ENCODE measurements around the gene ZNF182. TPM values are rescaled to one million over a fixed set of nuclear protein-coding genes. Genes with fewer than 3 reads are reported as not detected.
"Not testable (repeated sequence)": the region's sequence is repeated elsewhere in the genome, so short reads cannot be mapped to it uniquely, and the experiment has no call there.

ZNF182 gene
- total and polyA plus RNA-seq, 4 experiments from 2014 or later = 2.9 to 13.3 (median 10.4) TPM

- no peak overlapping the region for H3K27ac Mint-ChIP-seq
- Histone ChIP-seq H3K4me1 (ENCODE audit: insufficient read depth, low read length) (no peaks in the 10 kb centered on the region), H3K27ac (ENCODE audit: low read depth, low read length) (no peak overlapping the region), H3K36me3 (ENCODE audit: insufficient read depth, low read length) (no peaks in the 10 kb centered on the region), H3K4me3 (ENCODE audit: low read length in 2 of 2) (no peak overlapping the region), H3K9me3 (ENCODE audit: control insufficient read depth in 1 of 2, low read length in 2 of 2) (no peaks in the 10 kb centered on the region), H3K27me3 (ENCODE audit: insufficient read depth, low read length) (no peaks in the 10 kb centered on the region)
- H3K4me1 Mint-ChIP-seq = peaks cover 2 to 4% (median 4%) of the 10 kb centered on the region in 4 donors
- H3K9me3 Mint-ChIP-seq = peaks cover 0 to 9% (median 4%) of the 10 kb centered on the region in 8 donors
- H3K4me3 Mint-ChIP-seq = peak overlapping the region in 1 of 8 donors; percentile 4
- peaks cover 0 to 1% of the 10 kb centered on the region in 2 donors for H3K27me3 Mint-ChIP-seq
- POLR2A ChIA-PET (ENCODE audit: partially characterized antibody) = no interaction called here
- CTCF ChIA-PET (ENCODE audit: partially characterized antibody) = no interaction called here
- intact Hi-C loops (cut with micrococcal nuclease) = no loop called here
- no peaks in the 10 kb centered on the region for H3K36me3 Mint-ChIP-seq
- no peak for DNase-seq
Measured at GRCh38 chrX:47940448-47940847, 63.3 kb downstream of the ZNF182 start.

DNA sequence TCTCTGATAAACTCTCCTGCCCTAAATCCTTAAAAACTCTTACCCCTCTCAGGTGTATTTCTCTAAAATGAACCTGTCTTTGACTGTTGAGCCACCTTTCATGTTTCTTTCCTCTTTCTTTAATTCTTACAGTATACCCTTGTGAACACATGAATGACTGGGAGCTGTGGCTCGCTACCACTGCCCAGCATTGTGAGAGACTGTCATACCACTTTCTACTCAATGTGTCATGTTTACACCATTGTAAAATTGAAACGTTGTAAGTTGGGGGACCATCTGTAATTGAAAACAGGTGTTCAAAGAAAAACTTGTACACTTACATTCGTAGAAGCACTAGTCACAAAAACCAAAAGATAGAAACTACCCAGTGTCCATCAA is 66.9 kb downstream of the ZNF182 start:
- Histone ChIP-seq H3K27ac (ENCODE audit: low read depth, low read length) (no peak overlapping the region), H3K4me3 (ENCODE audit: low read length in 2 of 2) (no peak overlapping the region), H3K9me3 (ENCODE audit: control insufficient read depth in 1 of 2, low read length in 2 of 2) (no peaks in the 10 kb centered on the region), H3K4me1 (ENCODE audit: insufficient read depth, low read length) (no peaks in the 10 kb centered on the region), H3K36me3 (ENCODE audit: insufficient read depth, low read length) (no peaks in the 10 kb centered on the region), H3K27me3 (ENCODE audit: insufficient read depth, low read length) (no peaks in the 10 kb centered on the region)
- Mint-ChIP-seq H3K9me3 (no peaks in the 10 kb centered on the region), H3K4me1 (peaks cover 2 to 4% (median 4%) of the 10 kb centered on the region in 4 donors), H3K27ac (no peak overlapping the region), H3K36me3 (no peaks in the 10 kb centered on the region), H3K27me3 (peaks cover 0 to 1% of the 10 kb centered on the region in 2 donors), H3K4me3 (peak overlapping the region in 5 of 8 donors; percentile 23 to 79 (median 71))
- ChIA-PET POLR2A (ENCODE audit: partially characterized antibody) (no interaction called here), CTCF (ENCODE audit: partially characterized antibody) (no interaction called here)
- no peak for DNase-seq
- intact Hi-C loops (cut with micrococcal nuclease) = no loop called here

- intact Hi-C loops (cut with micrococcal nuclease) = no loop called here
- Mint-ChIP-seq H3K4me1 (peaks cover 2 to 4% (median 4%) of the 10 kb centered on the region in 4 donors), H3K27ac (no peak overlapping the region), H3K4me3 (peak overlapping the region; percentile 40 to 79 (median 68)), H3K9me3 (no peaks in the 10 kb centered on the region), H3K36me3 (no peaks in the 10 kb centered on the region), H3K27me3 (peaks cover 0 to 1% of the 10 kb centered on the region in 2 donors)
- H3K4me3 ChIP-seq (ENCODE audit: low read length in 2 of 2) = no peak overlapping the region
- H3K27ac ChIP-seq (ENCODE audit: low read depth, low read length) = no peak overlapping the region
- POLR2A ChIA-PET (ENCODE audit: partially characterized antibody) = no interaction called here
- H3K36me3 ChIP-seq (ENCODE audit: insufficient read depth, low read length) = no peaks in the 10 kb centered on the region
- no peak for DNase-seq
- H3K9me3 ChIP-seq (ENCODE audit: control insufficient read depth in 1 of 2, low read length in 2 of 2) = no peaks in the 10 kb centered on the region
- no peaks in the 10 kb centered on the region for H3K4me1 ChIP-seq (ENCODE audit: insufficient read depth, low read length)
- CTCF ChIA-PET (ENCODE audit: partially characterized antibody) = no interaction called here
- no peaks in the 10 kb centered on the region for H3K27me3 ChIP-seq (ENCODE audit: insufficient read depth, low read length)
Measured at GRCh38 chrX:47936224-47936939, 67.4 kb downstream of the ZNF182 start.

GRCh38 chrX:47933946-47934345 is 69.8 kb downstream of the ZNF182 start:
- H3K27me3 ChIP-seq (ENCODE audit: insufficient read depth, low read length) = no peaks in the 10 kb centered on the region
- no peak overlapping the region for H3K4me3 ChIP-seq (ENCODE audit: low read length in 2 of 2)
- H3K36me3 ChIP-seq (ENCODE audit: insufficient read depth, low read length) = no peaks in the 10 kb centered on the region
- intact Hi-C loops (cut with micrococcal nuclease) = no loop called here
- peaks cover 0 to 1% of the 10 kb centered on the region in 2 donors for H3K27me3 Mint-ChIP-seq
- peaks cover 2 to 4% (median 4%) of the 10 kb centered on the region in 4 donors for H3K4me1 Mint-ChIP-seq
- H3K9me3 Mint-ChIP-seq = no peaks in the 10 kb centered on the region
- no peak overlapping the region for H3K27ac ChIP-seq (ENCODE audit: low read depth, low read length)
- ChIA-PET CTCF (ENCODE audit: partially characterized antibody) (no interaction called here), POLR2A (ENCODE audit: partially characterized antibody) (no interaction called here)
- no peaks in the 10 kb centered on the region for H3K4me1 ChIP-seq (ENCODE audit: insufficient read depth, low read length)
- H3K36me3 Mint-ChIP-seq = no peaks in the 10 kb centered on the region
- no peak overlapping the region for H3K4me3 Mint-ChIP-seq
- no peak for DNase-seq
- H3K27ac Mint-ChIP-seq = no peak overlapping the region
- no peaks in the 10 kb centered on the region for H3K9me3 ChIP-seq (ENCODE audit: control insufficient read depth in 1 of 2, low read length in 2 of 2)

- H3K27ac Mint-ChIP-seq = peak overlapping the region in 1 of 7 donors; percentile 64
- H3K4me1 ChIP-seq (ENCODE audit: insufficient read depth, low read length); H3K36me3 ChIP-seq (ENCODE audit: insufficient read depth, low read length); H3K27me3 Mint-ChIP-seq; H3K4me3 Mint-ChIP-seq; H3K4me1 Mint-ChIP-seq; DNase-seq; H3K27ac ChIP-seq (ENCODE audit: low read depth, low read length); H3K27me3 ChIP-seq (ENCODE audit: insufficient read depth, low read length); H3K9me3 Mint-ChIP-seq; intact Hi-C loops (cut with micrococcal nuclease); H3K36me3 Mint-ChIP-seq; H3K4me3 ChIP-seq (ENCODE audit: low read length in 2 of 2); CTCF ChIA-PET (ENCODE audit: partially characterized antibody); H3K9me3 ChIP-seq (ENCODE audit: control insufficient read depth in 1 of 2, low read length in 2 of 2); POLR2A ChIA-PET (ENCODE audit: partially characterized antibody): not testable (repeated sequence)
Measured at GRCh38 chrX:47931970-47932369, 71.8 kb downstream of the ZNF182 start.

GRCh38 chrX:47927212-47927611 is 76.6 kb downstream of the ZNF182 start:
- intact Hi-C loops (cut with micrococcal nuclease) = no loop called here
- Mint-ChIP-seq H3K27me3 (no peaks in the 10 kb centered on the region), H3K9me3 (peaks cover 0 to 3% (median 0%) of the 10 kb centered on the region in 8 donors), H3K4me3 (no peak overlapping the region), H3K36me3 (peaks cover 0 to 2% of the 10 kb centered on the region in 2 donors), H3K4me1 (no peaks in the 10 kb centered on the region), H3K27ac (no peak overlapping the region)
- H3K27ac ChIP-seq (ENCODE audit: low read depth, low read length) = no peak overlapping the region
- no peaks in the 10 kb centered on the region for H3K36me3 ChIP-seq (ENCODE audit: insufficient read depth, low read length)
- ChIA-PET CTCF (ENCODE audit: partially characterized antibody) (no interaction called here), POLR2A (ENCODE audit: partially characterized antibody) (no interaction called here)
- no peaks in the 10 kb centered on the region for H3K27me3 ChIP-seq (ENCODE audit: insufficient read depth, low read length)
- no peaks in the 10 kb centered on the region for H3K4me1 ChIP-seq (ENCODE audit: insufficient read depth, low read length)
- no peak for DNase-seq
- no peaks in the 10 kb centered on the region for H3K9me3 ChIP-seq (ENCODE audit: control insufficient read depth in 1 of 2, low read length in 2 of 2)
- no peak overlapping the region for H3K4me3 ChIP-seq (ENCODE audit: low read length in 2 of 2)
